Heart right ventricle (tissue), 16 donors: Measurements from ENCODE around the gene RFPL1. TPM values are rescaled to one million over a fixed set of nuclear protein-coding genes. Genes with fewer than 3 reads are reported as not detected.
"Not testable (repeated sequence)": the region's sequence is repeated elsewhere in the genome, so short reads cannot be mapped to it uniquely, and the experiment has no call there.

Experiments used
- ATAC-seq, 8 donors: fragments of 200-7000 bp; cut with Tn5 transposase; one replicate each; pipeline ENCODE4 v1.9.1; 2020; ENCODE audit warnings: mild to moderate bottlenecking in 8 of 8, moderate library complexity in 8 of 8, moderate number of reproducible peaks in 1 of 8
- DNase-seq, 2 donors: peaks; one replicate each; pipeline ENCODE4 v3.0.0-alpha.2; 2020
- H3K27ac ChIP-seq, 10 donors: fragments of 200-600 bp; sonication (generic) in 2 of 10; one replicate each; pipeline versions ENCODE4 v1.5.0 to v1.8.0; 2020 to 2022; ENCODE audit warnings: mild to moderate bottlenecking in 3 of 10
- H3K27me3 ChIP-seq, 7 donors: fragments of 200-600 bp; one replicate each; pipeline ENCODE4 v1.8.0; 2021 to 2022; ENCODE audit warnings: mild to moderate bottlenecking in 2 of 7
- H3K36me3 ChIP-seq, 9 donors: fragments of 200-600 bp; sonication (generic) in 1 of 9; one replicate each; pipeline versions ENCODE4 v1.5.0 to v1.8.0; 2020 to 2022; ENCODE audit warnings: mild to moderate bottlenecking in 2 of 9
- H3K4me1 ChIP-seq, 9 donors: fragments of 200-600 bp; sonication (generic) in 1 of 9; one replicate each; pipeline versions ENCODE4 v1.5.0 to v1.8.0; 2020 to 2022; ENCODE audit warnings: mild to moderate bottlenecking in 4 of 9
- H3K4me3 ChIP-seq, 10 donors: fragments of 200-600 bp; sonication (generic) in 2 of 10; one replicate each; pipeline versions ENCODE4 v1.5.0 to v1.8.0; 2020 to 2022; ENCODE audit warnings: mild to moderate bottlenecking in 7 of 10, moderate library complexity in 2 of 10
- H3K9me3 ChIP-seq, 11 donors: fragments of 200-600 bp in 10 of 11; sonication (generic) in 2 of 11; one replicate each; pipeline versions ENCODE4 v1.5.0 to v1.8.0; 2013 to 2022; ENCODE audit warnings: mild to moderate bottlenecking in 2 of 11, control low read depth in 1 of 11, moderate library complexity in 1 of 11
- WGBS, 2 donors: extraction: QIAGEN DNeasy Blood & Tissue Kit; methylation state at CpG; one replicate each; pipeline ENCODE4 v1.1.7; 2013; ENCODE audit warnings: inconsistent platforms in 1 of 2; 5-methylcytosine and 5-hydroxymethylcytosine counted together
- intact Hi-C, 10 donors: fragments of 100-400 bp; cut with DNase I; formaldehyde crosslinking; loops; one replicate each; pipeline versions ENCODE4 v1.11.1 to v1.14.2; 2022
- long read RNA-seq, 3 donors: library from polyadenylated mRNA; unstranded; transcript quantifications; one replicate each; pipeline ENCODE4 v2.0.0, GENCODE V29; 2020 to 2021
- polyA plus RNA-seq, 2 donors: library from polyadenylated mRNA; stranded (reverse); fragments of 200-250 nt; gene quantifications; one replicate each; pipeline ENCODE4 v1.2.3, GENCODE V29; 2013
- total RNA-seq, 10 donors: library from RNA; stranded (reverse); fragmentation: NEBNext Ultra II Directional in 3 of 10; extraction: Animal tissue kit (Norgen Biotek cat#: 25700) in 3 of 10; gene quantifications; one replicate each; pipeline versions ENCODE4 v1.2.1 to v1.2.4, GENCODE V29; 2021 to 2023
- TF ChIP-seq, protein P1 (sequence below), 9 donors: fragments of 200-600 bp; sonication (generic) in 2 of 9; IDR thresholded peaks; one replicate each; pipeline versions ENCODE4 v1.5.0 to v1.8.0; 2021 to 2022; ENCODE audit warnings: antibody characterized with exemption in 9 of 9, mild to moderate bottlenecking in 5 of 9, moderate library complexity in 1 of 9
- donor health status: Arrhythmogenic right ventricular cardiomyopathy.
- donor health status: ischemic (EF 13 %, LVEDD 7.1; RV severe dilation, severe dysfunction).
- donor health status: healthy with polysubstance abuse.
- donor health status: DM: no; HTN: yes; CAD: no.
- donor health status: DM: no; HTN: no; CAD: no.
- donor health status: ischemic (EF 25% LVEDD 6.9; RV normal size, moderate dysfunction).
- donor health status: ischemic (EF 25% LVEDD 5.7; RV mildly dilated, moderate dysfunction).
- donor health status: healthy.
- donor health status: DM: yes; HTN: yes; CAD: no.
- donor health status: Ischemic cardiomyopathy.
- donor health status: ischemic (EF 35%, LVEDD 5.7; RV mildly dilated, moderate dysfunction).
- donor health status: nonischemic (EF 11% LVEDD 7.7; RV severe dilation, severe dysfunction).
- donor health status: DM: yes; HTN: yes; CAD: no.
- donor health status: PGD.
- donor health status: ischemic (EF 29% LVEDD 5.4; RV normal size, mild dysfunction).
- donor health status: nonischemic (EF 23%, LVEDD 6.1; RV moderate dilation, normal function).

Gene RFPL1
- total RNA-seq: not detected
- polyA plus RNA-seq: not detected
- long read RNA-seq, donor 1: 0 reads
- long read RNA-seq, donor 2: 0 reads
- long read RNA-seq, donor 3: 0 reads

DNA sequence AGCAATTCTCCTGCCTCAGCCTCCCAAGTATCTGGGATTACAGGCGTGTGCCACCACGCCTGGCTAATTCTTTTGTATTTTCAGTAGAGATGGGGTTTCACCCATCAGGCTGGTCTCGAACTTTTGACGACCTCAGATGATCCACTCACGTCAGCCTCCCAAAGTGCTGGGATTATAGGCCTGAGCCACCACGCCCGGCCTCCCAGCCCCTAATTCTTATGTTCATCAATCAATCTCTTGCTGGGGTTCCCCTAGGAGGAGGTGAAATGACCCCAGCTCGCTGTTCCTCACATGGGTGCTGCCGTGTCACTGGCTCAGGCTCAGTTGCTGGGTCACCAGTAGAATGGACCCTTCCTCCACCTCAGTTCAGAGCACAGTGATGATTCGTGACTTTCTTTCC, at the start of gene RFPL1:
TSS of gene RFPL1 (plus strand) at position 301 of the 400 bp plus-strand sequence.
- H3K27me3 ChIP-seq: peaks cover 0 to 22% (median 15%) of the 10 kb centered on the region in 7 donors
- H3K4me3 ChIP-seq, H3K4me1 ChIP-seq, H3K9me3 ChIP-seq, H3K27ac ChIP-seq, H3K36me3 ChIP-seq, ATAC-seq, intact Hi-C loops, DNase-seq: not testable (repeated sequence)
- WGBS, 2 donors: 93 to 95% methylated on average over 10 of the region's 10 CpGs

DNA sequence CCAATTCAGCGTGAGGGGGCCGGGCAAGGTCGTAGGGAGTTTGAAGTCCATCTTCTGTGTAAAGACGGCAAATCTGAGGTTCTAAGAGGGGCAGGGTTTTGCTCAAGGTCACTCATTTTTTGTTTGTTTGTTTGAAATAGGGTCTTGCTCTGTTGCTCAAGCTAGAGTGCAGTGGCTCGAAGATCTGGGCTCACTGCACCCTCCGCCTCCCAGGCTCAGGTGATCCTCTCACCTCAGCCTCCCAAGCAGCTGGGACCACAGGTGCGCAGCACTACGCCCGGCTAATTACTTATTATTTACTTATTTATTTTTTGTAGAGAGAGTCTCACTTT, 49.7 kb upstream of the RFPL1 start:
- ATAC-seq (peak in 4 of 8 donors; percentile 3 to 25 (median 13)), DNase-seq (no peak)
- H3K36me3 ChIP-seq: peaks cover 0 to 18% (median 0%) of the 10 kb centered on the region in 9 donors
- intact Hi-C loops: no loop called here
- no peaks in the 10 kb centered on the region for H3K9me3 ChIP-seq
- TF ChIP-seq, protein P1, sequence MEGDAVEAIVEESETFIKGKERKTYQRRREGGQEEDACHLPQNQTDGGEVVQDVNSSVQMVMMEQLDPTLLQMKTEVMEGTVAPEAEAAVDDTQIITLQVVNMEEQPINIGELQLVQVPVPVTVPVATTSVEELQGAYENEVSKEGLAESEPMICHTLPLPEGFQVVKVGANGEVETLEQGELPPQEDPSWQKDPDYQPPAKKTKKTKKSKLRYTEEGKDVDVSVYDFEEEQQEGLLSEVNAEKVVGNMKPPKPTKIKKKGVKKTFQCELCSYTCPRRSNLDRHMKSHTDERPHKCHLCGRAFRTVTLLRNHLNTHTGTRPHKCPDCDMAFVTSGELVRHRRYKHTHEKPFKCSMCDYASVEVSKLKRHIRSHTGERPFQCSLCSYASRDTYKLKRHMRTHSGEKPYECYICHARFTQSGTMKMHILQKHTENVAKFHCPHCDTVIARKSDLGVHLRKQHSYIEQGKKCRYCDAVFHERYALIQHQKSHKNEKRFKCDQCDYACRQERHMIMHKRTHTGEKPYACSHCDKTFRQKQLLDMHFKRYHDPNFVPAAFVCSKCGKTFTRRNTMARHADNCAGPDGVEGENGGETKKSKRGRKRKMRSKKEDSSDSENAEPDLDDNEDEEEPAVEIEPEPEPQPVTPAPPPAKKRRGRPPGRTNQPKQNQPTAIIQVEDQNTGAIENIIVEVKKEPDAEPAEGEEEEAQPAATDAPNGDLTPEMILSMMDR (IDR thresholded peaks at IDR 0.05): no peak
- H3K27ac ChIP-seq: peak overlapping the region; percentile 71 to 96 (median 89)
- peak overlapping the region; percentile 69 to 96 (median 82) for H3K4me3 ChIP-seq
- WGBS, 2 donors: 22 to 29% methylated on average over 9 of the region's 9 CpGs
- no peaks in the 10 kb centered on the region for H3K27me3 ChIP-seq
- peaks cover 5 to 61% (median 24%) of the 10 kb centered on the region in 9 donors for H3K4me1 ChIP-seq

DNA sequence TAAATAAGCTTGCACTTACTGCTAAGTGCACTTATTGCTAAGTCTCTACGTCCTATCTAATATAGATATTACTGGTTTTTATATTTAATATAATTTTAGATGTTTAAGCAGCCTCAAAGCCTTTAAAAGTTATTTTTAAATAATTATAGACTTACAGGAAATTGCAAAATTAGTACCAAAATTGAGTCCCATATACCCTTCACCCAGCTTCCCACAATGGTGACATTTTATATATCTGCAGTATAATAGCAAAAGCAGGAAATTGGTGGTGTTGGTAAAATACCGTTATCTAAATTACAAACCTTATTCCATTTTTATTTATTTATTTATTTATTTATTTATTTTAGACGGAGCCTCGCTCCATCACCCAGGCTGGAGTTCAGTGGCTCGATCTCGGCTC, 48.1 kb upstream of the RFPL1 start:
- intact Hi-C loops: loop anchor here in 2 of 10 donors (10.0 kb wide), 2 partner anchors 135 to 695 kb away; partner anchors contain the start of gene HORMAD2 (in 1 of the 2)
- no peak for ATAC-seq
- H3K27me3 ChIP-seq: no peaks in the 10 kb centered on the region
- 95 to 98% methylated on average over 6 of the region's 6 CpGs for WGBS, 2 donors
- H3K9me3 ChIP-seq: no peaks in the 10 kb centered on the region
- TF ChIP-seq, protein P1 (IDR thresholded peaks at IDR 0.05): no peak
- H3K36me3 ChIP-seq: peaks cover 0 to 3% (median 0%) of the 10 kb centered on the region in 9 donors
- H3K4me1 ChIP-seq: peaks cover 5 to 52% (median 25%) of the 10 kb centered on the region in 9 donors
- no peak overlapping the region for H3K4me3 ChIP-seq
- DNase-seq: no peak
- H3K27ac ChIP-seq: no peak overlapping the region

DNA sequence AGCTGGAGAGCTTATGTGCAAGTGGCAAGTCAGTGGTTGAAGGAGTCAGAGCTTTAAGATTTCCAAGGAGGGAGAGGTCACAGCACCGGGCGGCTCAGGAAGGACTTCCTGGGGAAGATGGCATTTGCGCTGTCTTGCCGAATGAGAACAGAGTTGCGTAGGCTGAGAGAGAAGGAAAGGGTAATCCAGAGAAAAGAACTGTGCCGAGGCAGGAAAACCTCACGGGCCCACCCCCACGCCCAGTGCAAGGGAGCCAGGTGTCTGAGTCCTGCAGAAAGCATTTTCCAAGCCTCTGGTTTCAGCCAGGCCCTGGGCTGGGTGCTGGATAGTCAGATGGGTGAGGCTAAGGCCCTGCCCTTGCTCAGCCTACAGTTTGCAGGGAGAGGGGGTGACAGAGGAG, 46.8 kb upstream of the RFPL1 start:
- intact Hi-C loops: loop anchor here in 2 of 10 donors (10.0 kb wide), 2 partner anchors 133 to 693 kb away; partner anchors contain the start of gene HORMAD2 (in 1 of the 2)
- H3K27ac ChIP-seq: no peak overlapping the region

More for the DNA sequence above, 46.8 kb upstream of the RFPL1 start:
- Histone ChIP-seq H3K36me3 (no peaks in the 10 kb centered on the region), H3K4me1 (peaks cover 5 to 39% (median 25%) of the 10 kb centered on the region in 9 donors), H3K4me3 (no peak overlapping the region), H3K27me3 (no peaks in the 10 kb centered on the region), H3K9me3 (no peaks in the 10 kb centered on the region)
- 69% methylated on average over 8 of the region's 8 CpGs for WGBS, 2 donors
- ATAC-seq (no peak), DNase-seq (no peak)
- TF ChIP-seq, protein P1 (IDR thresholded peaks at IDR 0.05): no peak
